Measurements from ENCODE around the gene GCN1. TPM values are rescaled to one million over a fixed set of nuclear protein-coding genes. Genes with fewer than 3 reads are reported as not detected.

GCN1 gene
- polyA plus RNA-seq, 1 donor (not counting 4 experiments of a cell fraction or from before 2014, with no cell fraction given) = 34.1 TPM

GRCh38 chr12:120134307-120134980 lies 60.1 kb downstream of the GCN1 start:
- H3K9ac ChIP-seq (ENCODE audit: control insufficient read depth, extremely low read depth, insufficient read depth, low read length) = no peak overlapping the region
- peaks cover 70 to 76% of the 10 kb centered on the region in 2 experiments for H3K36me3 ChIP-seq (ENCODE audit: control insufficient read depth in 2 of 2, extremely low read depth in 1 of 2, insufficient read depth in 2 of 2, low read length in 2 of 2)

GRCh38 chr12:120132863-120133385 lies 61.6 kb downstream of the GCN1 start:
- Histone ChIP-seq H3K4me1 (ENCODE audit: control insufficient read depth, extremely low read depth, insufficient read depth, low read length) (no peaks in the 10 kb centered on the region), H3K36me3 (ENCODE audit: control insufficient read depth in 2 of 2, extremely low read depth in 1 of 2, insufficient read depth in 2 of 2, low read length in 2 of 2) (peaks cover 67 to 69% of the 10 kb centered on the region in 2 experiments), H3K9ac (ENCODE audit: control insufficient read depth, extremely low read depth, insufficient read depth, low read length) (no peak overlapping the region), H3K79me2 (ENCODE audit: control insufficient read depth, insufficient read depth, low read length) (no peaks in the 10 kb centered on the region), H3K4me2 (ENCODE audit: control insufficient read depth, extremely low read depth, insufficient read depth, low read depth, low read length) (no peak overlapping the region), H3K27me3 (ENCODE audit: control insufficient read depth, extremely low read depth, insufficient read depth, low read length) (no peaks in the 10 kb centered on the region), H2AFZ (ENCODE audit: control insufficient read depth, low read length) (no peak overlapping the region), H3K9me1 (ENCODE audit: control insufficient read depth, extremely low read depth, insufficient read depth, low read length) (no peaks in the 10 kb centered on the region), H3K27ac (ENCODE audit: control insufficient read depth, insufficient read depth, low read length) (no peak overlapping the region), H3K4me3 (ENCODE audit: control insufficient read depth in 2 of 3, extremely low read depth in 1 of 3, insufficient read depth in 2 of 3, low read depth in 1 of 3, low read length in 3 of 3) (no peak overlapping the region), H3K9me3 (ENCODE audit: control insufficient read depth, low read depth, low read length) (no peaks in the 10 kb centered on the region), H4K20me1 (ENCODE audit: control insufficient read depth, extremely low read depth, insufficient read depth, low read length) (no peaks in the 10 kb centered on the region)
- FAIRE-seq (no peak), DNase-seq (ENCODE audit: low read depth, low spot score) (no peak)
- TF ChIP-seq CTCF (optimal IDR thresholded peaks at IDR 0.05 in 1 of 3, IDR thresholded peaks at IDR 0.05 in 1 of 3, conservative IDR thresholded peaks at IDR 0.05 in 1 of 3; ENCODE audit: extremely low read depth in 1 of 3, insufficient read depth in 2 of 3, low read length in 3 of 3) (no peak), EZH2 (IDR thresholded peaks at IDR 0.05; ENCODE audit: low read length) (no peak)
- dilution Hi-C loops (cut with MboI; ENCODE audit: extremely low pct_ligation_motif_present, low sequenced_read_pairs) = no loop called here

More at GRCh38 chr12:120134307-120134980, 60.1 kb downstream of the GCN1 start:
- no peak for DNase-seq (ENCODE audit: low read depth, low spot score)
- Histone ChIP-seq H3K4me2 (ENCODE audit: control insufficient read depth, extremely low read depth, insufficient read depth, low read depth, low read length) (no peak overlapping the region), H3K4me3 (ENCODE audit: control insufficient read depth in 2 of 3, extremely low read depth in 1 of 3, insufficient read depth in 2 of 3, low read depth in 1 of 3, low read length in 3 of 3) (no peak overlapping the region), H4K20me1 (ENCODE audit: control insufficient read depth, extremely low read depth, insufficient read depth, low read length) (no peaks in the 10 kb centered on the region), H3K79me2 (ENCODE audit: control insufficient read depth, insufficient read depth, low read length) (no peaks in the 10 kb centered on the region), H2AFZ (ENCODE audit: control insufficient read depth, low read length) (no peak overlapping the region), H3K9me3 (ENCODE audit: control insufficient read depth, low read depth, low read length) (no peaks in the 10 kb centered on the region), H3K27ac (ENCODE audit: control insufficient read depth, insufficient read depth, low read length) (no peak overlapping the region), H3K27me3 (ENCODE audit: control insufficient read depth, extremely low read depth, insufficient read depth, low read length) (no peaks in the 10 kb centered on the region), H3K9me1 (ENCODE audit: control insufficient read depth, extremely low read depth, insufficient read depth, low read length) (no peaks in the 10 kb centered on the region), H3K4me1 (ENCODE audit: control insufficient read depth, extremely low read depth, insufficient read depth, low read length) (no peaks in the 10 kb centered on the region)
- dilution Hi-C loops (cut with MboI; ENCODE audit: extremely low pct_ligation_motif_present, low sequenced_read_pairs) = no loop called here
- FAIRE-seq = no peak
- no peak for TF ChIP-seq CTCF (optimal IDR thresholded peaks at IDR 0.05 in 1 of 3, IDR thresholded peaks at IDR 0.05 in 1 of 3, conservative IDR thresholded peaks at IDR 0.05 in 1 of 3; ENCODE audit: extremely low read depth in 1 of 3, insufficient read depth in 2 of 3, low read length in 3 of 3)
- no peak for TF ChIP-seq EZH2 (IDR thresholded peaks at IDR 0.05; ENCODE audit: low read length)
